HepG2 (cell line): Measurements from ENCODE around the gene MAN1A1. TPM values are rescaled to one million over a fixed set of nuclear protein-coding genes. Genes with fewer than 3 reads are reported as not detected.
A peak's percentile ranks its signal among the peaks of the same experiment; 100 is the strongest.

Source experiments
- ATAC-seq: fragments of 200-7000 bp; cut with Tn5 transposase; 3 replicates; pipeline ENCODE4 v1.9.1; 2020; ENCODE audit warnings: mild to moderate bottlenecking, moderate library complexity
- BruUV-seq: library from RNA; stranded (reverse); fragments of 400-500 nt; replicated peaks from 2 replicates; lab custom pipeline; 2021; lab: Mats Ljungman, UMichigan
- CTCF ChIA-PET: fragments of 300-600 bp; formaldehyde crosslinking; extraction: SDS; loops from one replicate; lab custom pipeline; 2021; ENCODE audit warnings: low total read pairs, inconsistent platforms, low intra/inter-chr PET ratio; lab: Yijun Ruan, JAX
- POLR2A ChIA-PET: fragments of 350-600 bp; sonication (Branson Sonifier 250); formaldehyde crosslinking; loops from one replicate; lab custom pipeline; 2020; ENCODE audit warnings: antibody characterized with exemption, inconsistent platforms; lab: Yijun Ruan, JAX
- DNase-seq: peaks from one replicate; pipeline ENCODE4 v3.0.0-alpha.2; 2015; ENCODE audit warnings: low spot score
- FAIRE-seq: peaks from 3 replicates; lab custom pipeline; 2011; peaks lifted over from hg19 to GRCh38; lab: Jason Lieb, UNC
- H2AFZ ChIP-seq: one replicate; pipeline ENCODE4 v1.6.1; 2011; ENCODE audit warnings: low read length, inconsistent platforms
- H3K27ac ChIP-seq: fragments of 300-600 bp; 3 replicates; pipeline ENCODE4 v1.8.0; 2011; ENCODE audit warnings: mixed run types, mild to moderate bottlenecking, mixed read lengths, low read length, inconsistent platforms; ENCODE audit not compliant: insufficient read depth; ENCODE audit errors: extremely low read length
- H3K27me3 ChIP-seq, 2 experiments: fragments of 200-600 bp in 1 of 2; 2 replicates in 1 of 2; 3 replicates in 1 of 2; pipeline versions ENCODE4 v1.6.0 to v1.8.0; 2011; ENCODE audit warnings: low read length in 2 of 2, mild to moderate bottlenecking in 2 of 2, moderate library complexity in 2 of 2, inconsistent platforms in 1 of 2; ENCODE audit not compliant: insufficient read depth in 2 of 2, control insufficient read depth in 1 of 2
- H3K36me3 ChIP-seq, 2 experiments: fragments of 200-600 bp in 1 of 2; replicated peaks in 1 of 2; 2 replicates in 1 of 2; 3 replicates in 1 of 2; pipeline versions ENCODE4 v1.5.1 to v1.8.0; 2011; ENCODE audit warnings: low read length in 2 of 2, inconsistent platforms in 1 of 2; ENCODE audit not compliant: insufficient read depth in 2 of 2, control insufficient read depth in 1 of 2
- H3K4me1 ChIP-seq: 2 replicates; pipeline ENCODE4 v1.5.1; 2012; ENCODE audit warnings: low read length, inconsistent platforms; ENCODE audit not compliant: insufficient read depth
- H3K4me2 ChIP-seq: 2 replicates; pipeline ENCODE4 v1.6.0; 2011; ENCODE audit warnings: low read depth, low read length, inconsistent platforms
- H3K4me3 ChIP-seq, 3 experiments: fragments of 200-600 bp in 1 of 3; sonication (generic), shearing (Covaris generic) in 1 of 3; replicated peaks in 1 of 3; 2 replicates each; pipeline ENCODE4 v1.5.1; 2011 to 2016; ENCODE audit warnings: low read length in 3 of 3, inconsistent platforms in 2 of 3, low read depth in 2 of 3, mild to moderate bottlenecking in 2 of 3, control low read depth in 1 of 3, mixed read lengths in 1 of 3; ENCODE audit not compliant: insufficient read depth in 1 of 3
- H3K79me2 ChIP-seq: one replicate; pipeline ENCODE4 v1.6.1; 2011; ENCODE audit warnings: low read length, inconsistent platforms; ENCODE audit not compliant: insufficient read depth
- H3K9ac ChIP-seq: 2 replicates; pipeline ENCODE4 v1.6.0; 2011; ENCODE audit warnings: mild to moderate bottlenecking, low read depth, low read length, inconsistent platforms; ENCODE audit not compliant: insufficient read depth
- H3K9me3 ChIP-seq: 2 replicates; pipeline ENCODE4 v1.5.1; 2012; ENCODE audit warnings: mild to moderate bottlenecking, low read length
- H4K20me1 ChIP-seq: 2 replicates; pipeline ENCODE4 v1.6.0; 2011; ENCODE audit warnings: inconsistent platforms, mild to moderate bottlenecking, low read length, moderate library complexity; ENCODE audit not compliant: insufficient read depth
- BCL3 ChIP-seq: sonication (generic); formaldehyde crosslinking; IDR thresholded peaks from 2 replicates; pipeline ENCODE4 v1.5.1; 2020; ENCODE audit warnings: mild to moderate bottlenecking, missing genetic modification reagents, moderate library complexity
- CEBPB ChIP-seq: IDR thresholded peaks from 2 replicates; pipeline ENCODE4 v1.6.1; 2011; ENCODE audit warnings: low read depth, low read length, improper control_type of control experiment, borderline replicate concordance
- HOMEZ ChIP-seq: IDR thresholded peaks from 2 replicates; pipeline ENCODE4 v1.6.1; 2016; ENCODE audit warnings: low read depth
- HOXA9 ChIP-seq: sonication (generic); formaldehyde crosslinking; IDR thresholded peaks from 2 replicates; pipeline ENCODE4 v1.8.1; 2022; ENCODE audit warnings: missing genetic modification reagents, mild to moderate bottlenecking, moderate library complexity, borderline replicate concordance
- MAX ChIP-seq: IDR thresholded peaks from 2 replicates; pipeline ENCODE4 v1.6.1; 2012; ENCODE audit warnings: inconsistent platforms
- NR2F6 ChIP-seq, 2 experiments: IDR thresholded peaks; 2 replicates each; pipeline ENCODE4 v1.6.1; 2016; ENCODE audit warnings: antibody characterized with exemption in 1 of 2, mild to moderate bottlenecking in 1 of 2
- STAT5B ChIP-seq: sonication (generic); formaldehyde crosslinking; IDR thresholded peaks from 2 replicates; pipeline ENCODE4 v1.4.0; 2020; ENCODE audit warnings: missing genetic modification reagents
- ZBTB2 ChIP-seq: sonication (generic); formaldehyde crosslinking; IDR thresholded peaks from 2 replicates; pipeline ENCODE4 v1.8.0; 2022; ENCODE audit warnings: low read depth, missing genetic modification reagents
- ZNF10 ChIP-seq: sonication (generic); formaldehyde crosslinking; IDR thresholded peaks from 2 replicates; pipeline ENCODE4 v1.4.0; 2020; ENCODE audit warnings: mild to moderate bottlenecking, low read depth, missing genetic modification reagents, borderline replicate concordance
- ZNF136 ChIP-seq: sonication (generic); formaldehyde crosslinking; IDR thresholded peaks from 2 replicates; pipeline ENCODE4 v1.8.1; 2022; ENCODE audit warnings: low read depth, mild to moderate bottlenecking, moderate library complexity, missing genetic modification reagents
- ZNF407 ChIP-seq: sonication (generic); formaldehyde crosslinking; IDR thresholded peaks from one replicate; pipeline ENCODE4 v1.5.1; 2020; ENCODE audit warnings: mild to moderate bottlenecking, missing genetic modification reagents; ENCODE audit errors: not compliant biosample characterization
- in situ Hi-C: cut with HindIII; loops from 2 replicates; pipeline ENCODE4 v1.10.0; 2017; ENCODE audit warnings: low pct_unique_long_range_greater_than_20kb; ENCODE audit not compliant: extremely low pct_ligation_motif_present
- intact Hi-C: fragments of 100-400 bp; cut with micrococcal nuclease; formaldehyde crosslinking; loops from one replicate; pipeline ENCODE4 v1.10.0; 2022; ENCODE audit not compliant: unreplicated experiment
- polyA plus RNA-seq, 8 experiments: library from polyadenylated mRNA; depleted of rRNA in 3 of 8; stranded (reverse) in 7 of 8; unstranded in 1 of 8; fragments of >200 nt; fragmentation: Illumina TruSeq in 4 of 8; extraction: Trizol in 4 of 8; gene quantifications; 2 replicates each; pipeline versions ENCODE4 v1.2.1 to v1.2.3, GENCODE V29; 2011 to 2016; ENCODE audit warnings: low read depth in 4 of 8, missing spikeins in 1 of 8, mixed read lengths in 1 of 8; ENCODE audit not compliant: insufficient read depth in 1 of 8
- total RNA-seq, 5 experiments: library from RNA; depleted of rRNA; stranded (reverse); fragments of >200 nt; fragmentation: Illumina TruSeq; extraction: Trizol; gene quantifications; 2 replicates each; pipeline ENCODE4 v1.2.3, GENCODE V29; 2016; ENCODE audit warnings: low read depth in 1 of 5

MAN1A1 gene
- total and polyA plus RNA-seq, 2 of the 13 experiments (the other 11 are each of a cell fraction or from before 2014, with no cell fraction given): 156 to 236 TPM

- Histone ChIP-seq H3K4me3 (no peak overlapping the region), H3K9me3 (no peaks in the 10 kb centered on the region)
- TF ChIP-seq ZNF136 (CRISPR knock-in tag) (no peak), HOXA9 (CRISPR knock-in tag) (no peak), BCL3 (CRISPR knock-in tag) (no peak), MAX (no peak), STAT5B (CRISPR knock-in tag) (no peak), ZNF407 (CRISPR knock-in tag) (no peak), CEBPB (peak; percentile 65; the same call in 1 of the 2 replicates), HOMEZ (peak; percentile 83; the same call in 1 of the 2 replicates), ZNF10 (CRISPR knock-in tag) (no peak), NR2F6 (IDR thresholded peaks at IDR 0.05) (no peak), NR2F6 (CRISPR knock-in tag; IDR thresholded peaks at IDR 0.05) (no peak; the same call in 1 of the 2 replicates), ZBTB2 (CRISPR knock-in tag) (no peak)
Observed at GRCh38 chr6:119297049-119297448, 52.5 kb downstream of the MAN1A1 start.

More at GRCh38 chr6:119297049-119297448, 52.5 kb downstream of the MAN1A1 start:
- no peak overlapping the region for H3K27ac ChIP-seq
- no peak overlapping the region for H3K4me2 ChIP-seq
- peaks cover 88% of the 10 kb centered on the region for H3K79me2 ChIP-seq
- BruUV-seq: no TSS peak
- peak; percentile 74 for ATAC-seq
- FAIRE-seq: peak; percentile 12
- DNase-seq: peak; percentile 49
- peaks cover 23% of the 10 kb centered on the region for H3K4me1 ChIP-seq
- in situ Hi-C loops: no loop called here
- POLR2A ChIA-PET: no interaction called here
- intact Hi-C loops: no loop called here
- H3K27me3 ChIP-seq: no peaks in the 10 kb centered on the region
- no peak overlapping the region for H2AFZ ChIP-seq
- peaks cover 23 to 82% of the 10 kb centered on the region in 2 experiments for H3K36me3 ChIP-seq
- H3K9ac ChIP-seq: no peak overlapping the region
- CTCF ChIA-PET: no interaction called here
- H4K20me1 ChIP-seq: peaks cover 72% of the 10 kb centered on the region
